Esophagus squamous epithelium (tissue), 4 donors: ENCODE results near the gene TIGD6.

Experiments used
- POLR2A ChIP-seq, 4 donors: fragments of 450-650 bp; IDR thresholded peaks; one replicate each; pipeline ENCODE4 v1.6.1; 2017; ENCODE audit warnings: antibody characterized with exemption in 4 of 4, mild to moderate bottlenecking in 4 of 4, moderate library complexity in 3 of 4
- TF ChIP-seq, protein P1 (sequence below), 6 experiments: fragments of 450-650 bp in 4 of 6; fragments of 200-600 bp in 2 of 6; sonication (generic) in 2 of 6; IDR thresholded peaks; one replicate each; pipeline ENCODE4 v1.5.1; 2016 to 2019; ENCODE audit warnings: antibody characterized with exemption in 6 of 6, mild to moderate bottlenecking in 4 of 6, moderate library complexity in 4 of 6

GRCh38 chr5:150035139-150035895 is 34.9 kb upstream of the TIGD6 start:
- TF ChIP-seq, protein P1, sequence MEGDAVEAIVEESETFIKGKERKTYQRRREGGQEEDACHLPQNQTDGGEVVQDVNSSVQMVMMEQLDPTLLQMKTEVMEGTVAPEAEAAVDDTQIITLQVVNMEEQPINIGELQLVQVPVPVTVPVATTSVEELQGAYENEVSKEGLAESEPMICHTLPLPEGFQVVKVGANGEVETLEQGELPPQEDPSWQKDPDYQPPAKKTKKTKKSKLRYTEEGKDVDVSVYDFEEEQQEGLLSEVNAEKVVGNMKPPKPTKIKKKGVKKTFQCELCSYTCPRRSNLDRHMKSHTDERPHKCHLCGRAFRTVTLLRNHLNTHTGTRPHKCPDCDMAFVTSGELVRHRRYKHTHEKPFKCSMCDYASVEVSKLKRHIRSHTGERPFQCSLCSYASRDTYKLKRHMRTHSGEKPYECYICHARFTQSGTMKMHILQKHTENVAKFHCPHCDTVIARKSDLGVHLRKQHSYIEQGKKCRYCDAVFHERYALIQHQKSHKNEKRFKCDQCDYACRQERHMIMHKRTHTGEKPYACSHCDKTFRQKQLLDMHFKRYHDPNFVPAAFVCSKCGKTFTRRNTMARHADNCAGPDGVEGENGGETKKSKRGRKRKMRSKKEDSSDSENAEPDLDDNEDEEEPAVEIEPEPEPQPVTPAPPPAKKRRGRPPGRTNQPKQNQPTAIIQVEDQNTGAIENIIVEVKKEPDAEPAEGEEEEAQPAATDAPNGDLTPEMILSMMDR (IDR thresholded peaks at IDR 0.05), result no peak
- no peak for TF ChIP-seq POLR2A (IDR thresholded peaks at IDR 0.05)
